GM23338 (cell line): ENCODE measurements around the gene CMPK1. TPM values are rescaled to one million over a fixed set of nuclear protein-coding genes. Genes with fewer than 3 reads are reported as not detected.

Source experiments
- ATAC-seq: fragments of 200-7000 bp; cut with Tn5 transposase; 3 replicates; pipeline ENCODE4 v1.9.1; 2020
- DNase-seq: peaks from one replicate; pipeline ENCODE4 v3.0.0-alpha.2; 2015; ENCODE audit warnings: low spot score
- H2AFZ ChIP-seq: fragments of 200-600 bp; sonication (generic); 2 replicates; pipeline ENCODE4 v1.8.0; 2016; ENCODE audit warnings: antibody characterized with exemption, mild to moderate bottlenecking, moderate library complexity
- H3F3A ChIP-seq: fragments of 200-600 bp; sonication (generic); replicated peaks from 2 replicates; pipeline ENCODE4 v1.8.0; 2017; ENCODE audit warnings: antibody characterized with exemption, mixed run types, low read depth
- H3K27ac ChIP-seq: fragments of 200-600 bp; sonication (generic); 2 replicates; pipeline ENCODE4 v1.6.1; 2016; ENCODE audit warnings: low read depth
- H3K27me3 ChIP-seq: fragments of 200-600 bp; sonication (generic); 2 replicates; pipeline ENCODE4 v1.8.0; 2016; ENCODE audit warnings: mild to moderate bottlenecking, mixed run types, moderate library complexity; ENCODE audit not compliant: insufficient read depth
- H3K36me3 ChIP-seq: fragments of 200-600 bp; sonication (generic); 2 replicates; pipeline ENCODE4 v1.8.0; 2016; ENCODE audit warnings: mild to moderate bottlenecking; ENCODE audit not compliant: insufficient read depth
- H3K4me1 ChIP-seq: fragments of 200-600 bp; sonication (generic); 2 replicates; pipeline ENCODE4 v1.8.0; 2016; ENCODE audit warnings: mild to moderate bottlenecking, moderate library complexity; ENCODE audit not compliant: insufficient read depth
- H3K4me2 ChIP-seq: fragments of 200-600 bp; sonication (generic); 2 replicates; pipeline ENCODE4 v1.7.1; 2017; ENCODE audit warnings: mixed run types
- H3K4me3 ChIP-seq: fragments of 200-600 bp; sonication (generic); 2 replicates; pipeline ENCODE4 v1.6.1; 2016; ENCODE audit warnings: mixed run types
- H3K79me2 ChIP-seq: fragments of 200-600 bp; sonication (generic); replicated peaks from 2 replicates; pipeline ENCODE4 v1.8.0; 2017; ENCODE audit warnings: mild to moderate bottlenecking; ENCODE audit not compliant: insufficient read depth
- H3K9me2 ChIP-seq: fragments of 200-600 bp; sonication (generic); 2 replicates; pipeline ENCODE4 v1.8.0; 2017; ENCODE audit not compliant: insufficient read depth
- H4K20me1 ChIP-seq: fragments of 200-600 bp; sonication (generic); replicated peaks from 2 replicates; pipeline ENCODE4 v1.8.0; 2017; ENCODE audit warnings: mild to moderate bottlenecking; ENCODE audit not compliant: insufficient read depth
- H3K27ac Mint-ChIP-seq: 2 replicates; pipeline ENCODE4 v1.8.0; 2020; ENCODE audit warnings: inconsistent platforms, mild to moderate bottlenecking, moderate library complexity, mixed read lengths
- H3K27me3 Mint-ChIP-seq: 3 replicates; pipeline ENCODE4 v1.8.0; 2022; ENCODE audit warnings: low read depth, mild to moderate bottlenecking, moderate library complexity, mixed read lengths, inconsistent platforms; ENCODE audit not compliant: insufficient read depth, poor library complexity
- H3K36me3 Mint-ChIP-seq: 3 replicates; pipeline ENCODE4 v1.8.0; 2021; ENCODE audit warnings: low read depth, mild to moderate bottlenecking, inconsistent platforms, moderate library complexity, mixed read lengths
- H3K4me1 Mint-ChIP-seq: 3 replicates; pipeline ENCODE4 v1.8.0; 2020; ENCODE audit warnings: mild to moderate bottlenecking, inconsistent platforms, mixed read lengths
- H3K4me3 Mint-ChIP-seq: 3 replicates; pipeline ENCODE4 v1.8.0; 2021; ENCODE audit warnings: moderate library complexity, mild to moderate bottlenecking, inconsistent platforms, mixed read lengths
- H3K9me3 Mint-ChIP-seq: 3 replicates; pipeline ENCODE4 v1.8.0; 2020; ENCODE audit warnings: moderate library complexity, mild to moderate bottlenecking, inconsistent platforms, mixed read lengths
- CREB1 ChIP-seq: fragments of 250-450 bp; sonication (Bioruptor Pico); IDR thresholded peaks from 2 replicates; pipeline ENCODE4 v1.5.0; 2020; ENCODE audit warnings: low read depth, mild to moderate bottlenecking, moderate library complexity
- EZH2 ChIP-seq: fragments of 200-600 bp; sonication (generic); IDR thresholded peaks from one replicate; pipeline ENCODE4 v1.8.0; 2017; ENCODE audit warnings: antibody characterized with exemption, mild to moderate bottlenecking, low read depth; ENCODE audit not compliant: unreplicated experiment
- EZH2phosphoT487 ChIP-seq: fragments of 200-600 bp; sonication (generic); IDR thresholded peaks from one replicate; pipeline ENCODE4 v1.8.1; 2018; ENCODE audit warnings: antibody characterized with exemption; ENCODE audit not compliant: unreplicated experiment
- JUNB ChIP-seq: IDR thresholded peaks from one replicate; pipeline ENCODE4 v1.6.1; 2016; ENCODE audit warnings: antibody characterized with exemption; ENCODE audit not compliant: unreplicated experiment
- NANOG ChIP-seq: IDR thresholded peaks from 2 replicates; pipeline ENCODE4 v1.6.1; 2016; ENCODE audit warnings: antibody characterized with exemption, borderline replicate concordance
- POLR2AphosphoS5 ChIP-seq: IDR thresholded peaks from 2 replicates; pipeline ENCODE4 v1.6.1; 2016; ENCODE audit warnings: antibody characterized with exemption, low read depth
- STAT1 ChIP-seq: IDR thresholded peaks from one replicate; pipeline ENCODE4 v1.6.1; 2016; ENCODE audit warnings: antibody characterized with exemption; ENCODE audit not compliant: unreplicated experiment
- ZNF114 ChIP-seq: fragments of 250-450 bp; sonication (Bioruptor Pico); IDR thresholded peaks from 2 replicates; pipeline ENCODE4 v1.5.0; 2020; ENCODE audit warnings: mild to moderate bottlenecking, moderate library complexity
- ZNF331 ChIP-seq: fragments of 250-450 bp; sonication (Bioruptor Pico); IDR thresholded peaks from 2 replicates; pipeline ENCODE4 v1.5.0; 2020; ENCODE audit warnings: low read depth, mild to moderate bottlenecking, moderate library complexity
- polyA plus RNA-seq: library from polyadenylated mRNA; unstranded; fragments of >200 nt; fragmentation: Nextera tagmentation; extraction: Ambion mirVana; gene quantifications from 2 replicates; pipeline ENCODE4 v1.2.1, GENCODE V29; 2016
- total RNA-seq: library from RNA; depleted of rRNA; stranded (reverse); fragments of >200 nt; shearing (Covaris generic); gene quantifications from 2 replicates; pipeline ENCODE4 v1.2.3, GENCODE V29; 2014
- TF ChIP-seq, protein P1 (sequence below): fragments of 250-450 bp; sonication (Bioruptor Pico); IDR thresholded peaks from 2 replicates; pipeline ENCODE4 v1.5.0; 2020; ENCODE audit warnings: mild to moderate bottlenecking, moderate library complexity
- TF ChIP-seq, protein P2 (sequence below): IDR thresholded peaks from one replicate; pipeline ENCODE4 v1.6.1; 2018; ENCODE audit warnings: antibody characterized with exemption; ENCODE audit not compliant: unreplicated experiment
- TF ChIP-seq, protein P3 (sequence below), 2 experiments: fragments of 200-600 bp in 1 of 2; sonication (generic) in 1 of 2; conservative IDR thresholded peaks; 2 replicates each; pipeline versions ENCODE4 v1.5.1 to v1.6.1; 2016 to 2017; ENCODE audit warnings: antibody characterized with exemption in 2 of 2, low read depth in 2 of 2, mild to moderate bottlenecking in 2 of 2, moderate library complexity in 1 of 2
- TF ChIP-seq, protein P4 (sequence below): IDR thresholded peaks from 2 replicates; pipeline ENCODE4 v1.6.1; 2016; ENCODE audit warnings: antibody characterized with exemption

CMPK1 gene
- total and polyA plus RNA-seq, 2 experiments from 2014 or later = 22.8 to 28.6 TPM

DNA sequence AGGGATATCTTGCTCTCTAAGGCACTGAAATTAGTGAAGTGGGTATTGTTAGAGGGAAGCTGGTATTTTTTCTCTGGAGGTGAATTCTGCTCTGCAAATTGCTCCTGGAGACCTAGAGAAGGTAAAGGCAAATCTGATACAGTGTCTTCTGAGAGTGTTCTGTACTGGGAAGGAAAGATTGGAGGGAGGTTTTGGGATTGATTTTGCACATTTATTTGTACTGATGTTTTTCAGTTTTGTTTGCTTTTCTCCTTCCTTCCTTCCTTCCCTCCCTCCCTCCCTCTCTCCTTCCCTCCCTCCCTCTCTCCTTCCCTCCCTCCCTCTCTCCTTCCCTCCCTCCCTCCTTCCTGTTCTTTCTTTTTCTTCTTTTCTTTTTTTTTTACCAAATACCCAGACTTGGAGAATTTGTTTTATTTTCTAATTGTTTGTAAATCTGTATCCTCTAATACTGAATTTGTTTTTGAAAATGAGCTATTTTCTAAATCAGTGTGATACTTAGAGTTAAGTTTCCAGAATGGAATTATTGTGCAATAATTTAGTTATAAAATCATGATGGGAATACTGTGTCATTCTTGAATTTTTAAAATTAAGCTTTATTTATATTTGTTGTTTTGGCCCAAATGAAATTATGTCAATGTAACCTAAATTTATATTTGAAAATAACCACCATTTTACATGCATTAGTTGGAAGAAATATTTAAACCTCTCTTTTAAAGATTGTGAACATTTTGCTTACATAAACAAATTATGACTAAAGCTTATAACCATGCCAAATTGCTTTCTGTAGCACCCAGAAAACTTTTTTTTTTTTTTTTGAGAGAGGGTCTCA, 4.9 kb downstream of the CMPK1 start:
- peaks cover 6% of the 10 kb centered on the region; the same call in 1 of the 2 replicates for H3K4me1 ChIP-seq
- Mint-ChIP-seq H3K4me3 (no peak overlapping the region), H3K27ac (no peak overlapping the region), H3K4me1 (peaks cover 8% of the 10 kb centered on the region; the same call in 2 of the 3 replicates), H3K36me3 (no peaks in the 10 kb centered on the region), H3K9me3 (no peaks in the 10 kb centered on the region), H3K27me3 (peaks cover 10% of the 10 kb centered on the region)
- no peak overlapping the region for H3K4me2 ChIP-seq
- DNase-seq = no peak
- H3F3A ChIP-seq = 0 out of 2 replicates have a peak, but pooled peaks cover 3% of the 10 kb centered on the region
- H3K36me3 ChIP-seq = no peaks in the 10 kb centered on the region
- no peaks in the 10 kb centered on the region for H4K20me1 ChIP-seq
- no peak overlapping the region for H3K4me3 ChIP-seq
- no peak for ATAC-seq
- peaks cover 48% of the 10 kb centered on the region for H3K79me2 ChIP-seq
- H2AFZ ChIP-seq = no peak overlapping the region
- no peaks in the 10 kb centered on the region for H3K9me2 ChIP-seq
- H3K27me3 ChIP-seq = no peaks in the 10 kb centered on the region
- peak overlapping the region; percentile 39; the same call in 1 of the 2 replicates for H3K27ac ChIP-seq
- TF ChIP-seq, protein P1, sequence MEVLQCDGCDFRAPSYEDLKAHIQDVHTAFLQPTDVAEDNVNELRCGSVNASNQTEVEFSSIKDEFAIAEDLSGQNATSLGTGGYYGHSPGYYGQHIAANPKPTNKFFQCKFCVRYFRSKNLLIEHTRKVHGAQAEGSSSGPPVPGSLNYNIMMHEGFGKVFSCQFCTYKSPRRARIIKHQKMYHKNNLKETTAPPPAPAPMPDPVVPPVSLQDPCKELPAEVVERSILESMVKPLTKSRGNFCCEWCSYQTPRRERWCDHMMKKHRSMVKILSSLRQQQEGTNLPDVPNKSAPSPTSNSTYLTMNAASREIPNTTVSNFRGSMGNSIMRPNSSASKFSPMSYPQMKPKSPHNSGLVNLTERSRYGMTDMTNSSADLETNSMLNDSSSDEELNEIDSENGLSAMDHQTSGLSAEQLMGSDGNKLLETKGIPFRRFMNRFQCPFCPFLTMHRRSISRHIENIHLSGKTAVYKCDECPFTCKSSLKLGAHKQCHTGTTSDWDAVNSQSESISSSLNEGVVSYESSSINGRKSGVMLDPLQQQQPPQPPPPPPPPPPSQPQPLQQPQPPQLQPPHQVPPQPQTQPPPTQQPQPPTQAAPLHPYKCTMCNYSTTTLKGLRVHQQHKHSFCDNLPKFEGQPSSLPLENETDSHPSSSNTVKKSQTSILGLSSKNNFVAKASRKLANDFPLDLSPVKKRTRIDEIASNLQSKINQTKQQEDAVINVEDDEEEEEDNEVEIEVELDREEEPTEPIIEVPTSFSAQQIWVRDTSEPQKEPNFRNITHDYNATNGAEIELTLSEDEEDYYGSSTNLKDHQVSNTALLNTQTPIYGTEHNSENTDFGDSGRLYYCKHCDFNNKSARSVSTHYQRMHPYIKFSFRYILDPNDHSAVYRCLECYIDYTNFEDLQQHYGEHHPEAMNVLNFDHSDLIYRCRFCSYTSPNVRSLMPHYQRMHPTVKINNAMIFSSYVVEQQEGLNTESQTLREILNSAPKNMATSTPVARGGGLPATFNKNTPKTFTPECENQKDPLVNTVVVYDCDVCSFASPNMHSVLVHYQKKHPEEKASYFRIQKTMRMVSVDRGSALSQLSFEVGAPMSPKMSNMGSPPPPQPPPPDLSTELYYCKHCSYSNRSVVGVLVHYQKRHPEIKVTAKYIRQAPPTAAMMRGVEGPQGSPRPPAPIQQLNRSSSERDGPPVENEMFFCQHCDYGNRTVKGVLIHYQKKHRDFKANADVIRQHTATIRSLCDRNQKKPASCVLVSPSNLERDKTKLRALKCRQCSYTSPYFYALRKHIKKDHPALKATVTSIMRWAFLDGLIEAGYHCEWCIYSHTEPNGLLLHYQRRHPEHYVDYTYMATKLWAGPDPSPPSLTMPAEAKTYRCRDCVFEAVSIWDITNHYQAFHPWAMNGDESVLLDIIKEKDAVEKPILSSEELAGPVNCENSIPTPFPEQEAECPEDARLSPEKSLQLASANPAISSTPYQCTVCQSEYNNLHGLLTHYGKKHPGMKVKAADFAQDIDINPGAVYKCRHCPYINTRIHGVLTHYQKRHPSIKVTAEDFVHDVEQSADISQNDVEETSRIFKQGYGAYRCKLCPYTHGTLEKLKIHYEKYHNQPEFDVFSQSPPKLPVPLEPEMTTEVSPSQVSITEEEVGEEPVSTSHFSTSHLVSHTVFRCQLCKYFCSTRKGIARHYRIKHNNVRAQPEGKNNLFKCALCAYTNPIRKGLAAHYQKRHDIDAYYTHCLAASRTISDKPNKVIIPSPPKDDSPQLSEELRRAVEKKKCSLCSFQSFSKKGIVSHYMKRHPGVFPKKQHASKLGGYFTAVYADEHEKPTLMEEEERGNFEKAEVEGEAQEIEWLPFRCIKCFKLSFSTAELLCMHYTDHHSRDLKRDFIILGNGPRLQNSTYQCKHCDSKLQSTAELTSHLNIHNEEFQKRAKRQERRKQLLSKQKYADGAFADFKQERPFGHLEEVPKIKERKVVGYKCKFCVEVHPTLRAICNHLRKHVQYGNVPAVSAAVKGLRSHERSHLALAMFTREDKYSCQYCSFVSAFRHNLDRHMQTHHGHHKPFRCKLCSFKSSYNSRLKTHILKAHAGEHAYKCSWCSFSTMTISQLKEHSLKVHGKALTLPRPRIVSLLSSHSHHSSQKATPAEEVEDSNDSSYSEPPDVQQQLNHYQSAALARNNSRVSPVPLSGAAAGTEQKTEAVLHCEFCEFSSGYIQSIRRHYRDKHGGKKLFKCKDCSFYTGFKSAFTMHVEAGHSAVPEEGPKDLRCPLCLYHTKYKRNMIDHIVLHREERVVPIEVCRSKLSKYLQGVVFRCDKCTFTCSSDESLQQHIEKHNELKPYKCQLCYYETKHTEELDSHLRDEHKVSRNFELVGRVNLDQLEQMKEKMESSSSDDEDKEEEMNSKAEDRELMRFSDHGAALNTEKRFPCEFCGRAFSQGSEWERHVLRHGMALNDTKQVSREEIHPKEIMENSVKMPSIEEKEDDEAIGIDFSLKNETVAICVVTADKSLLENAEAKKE = no peak
- TF ChIP-seq STAT1 (no peak), ZNF114 (no peak), CREB1 (no peak), EZH2phosphoT487 (no peak), NANOG (no peak), ZNF331 (CRISPR knock-in tag) (no peak), POLR2AphosphoS5 (no peak), JUNB (no peak), EZH2 (no peak)
- TF ChIP-seq, protein P2, sequence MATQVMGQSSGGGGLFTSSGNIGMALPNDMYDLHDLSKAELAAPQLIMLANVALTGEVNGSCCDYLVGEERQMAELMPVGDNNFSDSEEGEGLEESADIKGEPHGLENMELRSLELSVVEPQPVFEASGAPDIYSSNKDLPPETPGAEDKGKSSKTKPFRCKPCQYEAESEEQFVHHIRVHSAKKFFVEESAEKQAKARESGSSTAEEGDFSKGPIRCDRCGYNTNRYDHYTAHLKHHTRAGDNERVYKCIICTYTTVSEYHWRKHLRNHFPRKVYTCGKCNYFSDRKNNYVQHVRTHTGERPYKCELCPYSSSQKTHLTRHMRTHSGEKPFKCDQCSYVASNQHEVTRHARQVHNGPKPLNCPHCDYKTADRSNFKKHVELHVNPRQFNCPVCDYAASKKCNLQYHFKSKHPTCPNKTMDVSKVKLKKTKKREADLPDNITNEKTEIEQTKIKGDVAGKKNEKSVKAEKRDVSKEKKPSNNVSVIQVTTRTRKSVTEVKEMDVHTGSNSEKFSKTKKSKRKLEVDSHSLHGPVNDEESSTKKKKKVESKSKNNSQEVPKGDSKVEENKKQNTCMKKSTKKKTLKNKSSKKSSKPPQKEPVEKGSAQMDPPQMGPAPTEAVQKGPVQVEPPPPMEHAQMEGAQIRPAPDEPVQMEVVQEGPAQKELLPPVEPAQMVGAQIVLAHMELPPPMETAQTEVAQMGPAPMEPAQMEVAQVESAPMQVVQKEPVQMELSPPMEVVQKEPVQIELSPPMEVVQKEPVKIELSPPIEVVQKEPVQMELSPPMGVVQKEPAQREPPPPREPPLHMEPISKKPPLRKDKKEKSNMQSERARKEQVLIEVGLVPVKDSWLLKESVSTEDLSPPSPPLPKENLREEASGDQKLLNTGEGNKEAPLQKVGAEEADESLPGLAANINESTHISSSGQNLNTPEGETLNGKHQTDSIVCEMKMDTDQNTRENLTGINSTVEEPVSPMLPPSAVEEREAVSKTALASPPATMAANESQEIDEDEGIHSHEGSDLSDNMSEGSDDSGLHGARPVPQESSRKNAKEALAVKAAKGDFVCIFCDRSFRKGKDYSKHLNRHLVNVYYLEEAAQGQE = no peak
- TF ChIP-seq, protein P3, sequence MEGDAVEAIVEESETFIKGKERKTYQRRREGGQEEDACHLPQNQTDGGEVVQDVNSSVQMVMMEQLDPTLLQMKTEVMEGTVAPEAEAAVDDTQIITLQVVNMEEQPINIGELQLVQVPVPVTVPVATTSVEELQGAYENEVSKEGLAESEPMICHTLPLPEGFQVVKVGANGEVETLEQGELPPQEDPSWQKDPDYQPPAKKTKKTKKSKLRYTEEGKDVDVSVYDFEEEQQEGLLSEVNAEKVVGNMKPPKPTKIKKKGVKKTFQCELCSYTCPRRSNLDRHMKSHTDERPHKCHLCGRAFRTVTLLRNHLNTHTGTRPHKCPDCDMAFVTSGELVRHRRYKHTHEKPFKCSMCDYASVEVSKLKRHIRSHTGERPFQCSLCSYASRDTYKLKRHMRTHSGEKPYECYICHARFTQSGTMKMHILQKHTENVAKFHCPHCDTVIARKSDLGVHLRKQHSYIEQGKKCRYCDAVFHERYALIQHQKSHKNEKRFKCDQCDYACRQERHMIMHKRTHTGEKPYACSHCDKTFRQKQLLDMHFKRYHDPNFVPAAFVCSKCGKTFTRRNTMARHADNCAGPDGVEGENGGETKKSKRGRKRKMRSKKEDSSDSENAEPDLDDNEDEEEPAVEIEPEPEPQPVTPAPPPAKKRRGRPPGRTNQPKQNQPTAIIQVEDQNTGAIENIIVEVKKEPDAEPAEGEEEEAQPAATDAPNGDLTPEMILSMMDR (conservative IDR thresholded peaks at IDR 0.05; ENCODE audit: low read depth in 2 of 2) = no peak
- TF ChIP-seq, protein P4, sequence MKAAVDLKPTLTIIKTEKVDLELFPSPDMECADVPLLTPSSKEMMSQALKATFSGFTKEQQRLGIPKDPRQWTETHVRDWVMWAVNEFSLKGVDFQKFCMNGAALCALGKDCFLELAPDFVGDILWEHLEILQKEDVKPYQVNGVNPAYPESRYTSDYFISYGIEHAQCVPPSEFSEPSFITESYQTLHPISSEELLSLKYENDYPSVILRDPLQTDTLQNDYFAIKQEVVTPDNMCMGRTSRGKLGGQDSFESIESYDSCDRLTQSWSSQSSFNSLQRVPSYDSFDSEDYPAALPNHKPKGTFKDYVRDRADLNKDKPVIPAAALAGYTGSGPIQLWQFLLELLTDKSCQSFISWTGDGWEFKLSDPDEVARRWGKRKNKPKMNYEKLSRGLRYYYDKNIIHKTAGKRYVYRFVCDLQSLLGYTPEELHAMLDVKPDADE = no peak
